Tongue (tissue), 2 donors: ENCODE results near the gene PROX1. TPM values are rescaled to one million over a fixed set of nuclear protein-coding genes. Genes with fewer than 3 reads are reported as not detected.
"Not testable (repeated sequence)": the region's sequence is repeated elsewhere in the genome, so short reads cannot be mapped to it uniquely, and the experiment has no call there.

Experiments
- DNase-seq: peaks from one replicate; pipeline ENCODE4 v3.0.0-alpha.2; 2015
- total RNA-seq: library from RNA; depleted of rRNA; stranded (reverse); fragments of >200 nt; gene quantifications from one replicate; pipeline ENCODE4 v1.2.3, GENCODE V29; 2014

PROX1 gene
- total RNA-seq, 1 donor from 2014 or later: 15.6 TPM

GRCh38 chr1:214072426-214073157 lies 84.8 kb downstream of the PROX1 start:
- no peak for DNase-seq

DNA sequence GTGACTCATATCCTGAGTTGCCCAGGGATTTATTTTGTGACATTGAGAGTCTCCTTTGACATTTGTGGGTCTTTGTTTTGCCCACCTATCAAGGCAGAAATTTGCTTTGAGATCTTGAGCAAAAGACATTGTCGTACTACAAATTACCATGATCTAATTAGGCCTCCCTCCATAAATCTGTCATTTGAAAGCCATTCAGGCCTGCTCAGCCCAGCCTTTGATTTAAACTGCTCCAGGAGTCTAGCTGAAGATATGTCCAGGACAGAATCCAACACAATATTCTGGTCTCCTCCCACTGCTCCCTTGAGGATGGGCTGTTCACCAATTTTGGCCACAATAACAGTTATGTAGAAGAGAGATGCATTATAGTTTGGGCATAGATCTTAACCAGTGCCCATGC lies 86.7 kb downstream of the PROX1 start:
- no peak for DNase-seq

DNA sequence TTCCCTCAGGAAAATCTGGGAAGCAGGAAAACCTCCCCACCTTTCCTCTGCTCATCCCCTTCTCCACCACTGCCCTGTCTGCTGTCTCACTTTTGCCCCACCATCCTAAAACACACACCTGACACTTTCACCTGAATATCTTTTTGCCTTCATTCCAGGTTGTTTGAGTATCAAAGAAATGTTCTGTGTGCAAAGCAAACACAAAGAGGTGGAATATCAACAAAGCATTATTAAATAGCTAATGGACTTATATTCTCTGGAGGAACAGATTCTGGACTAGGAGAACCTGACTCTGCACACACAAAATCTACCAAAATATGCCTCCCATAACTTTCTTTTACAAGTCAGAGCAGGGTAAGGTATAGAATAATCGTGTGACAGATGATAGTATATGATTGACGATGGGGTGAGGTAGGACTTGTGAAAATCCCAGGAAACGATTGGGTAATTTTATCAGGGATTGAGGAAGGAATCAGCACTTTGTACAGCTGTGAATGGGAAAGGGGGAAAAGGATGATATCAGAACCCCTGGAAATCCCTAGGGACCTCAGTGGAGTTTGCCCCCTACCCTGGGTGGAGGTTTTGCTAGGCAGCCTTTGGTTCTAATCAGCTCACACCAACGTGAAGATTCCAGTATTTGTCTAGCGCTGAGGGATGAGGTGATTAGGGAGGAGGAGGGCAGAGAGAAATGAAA lies 87.7 kb downstream of the PROX1 start:
- no peak for DNase-seq

GRCh38 chr1:214075999-214076707 lies 88.4 kb downstream of the PROX1 start:
- DNase-seq: no peak

- DNase-seq: peak; percentile 94
These were observed 88.9 kb downstream of the PROX1 start for GRCh38 chr1:214076708-214077065.

DNA sequence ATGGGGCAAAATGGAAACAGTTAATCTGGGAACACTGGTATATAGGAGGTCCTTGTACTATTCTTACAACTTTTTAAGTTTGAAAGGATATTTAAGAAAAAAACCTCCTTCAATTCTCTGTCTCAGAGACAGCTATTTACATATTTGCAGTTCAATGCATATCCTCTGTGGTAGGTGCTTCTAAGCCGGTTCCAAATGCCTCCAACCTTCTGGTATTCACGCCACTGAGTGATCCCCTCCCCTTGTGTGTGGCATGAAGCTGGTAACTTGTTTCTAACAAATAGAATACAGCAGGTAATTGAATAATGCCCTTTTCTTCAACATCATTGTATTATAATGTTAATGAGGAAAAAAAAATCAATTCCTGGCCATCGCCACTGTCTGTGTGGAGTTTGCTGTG lies 91.2 kb downstream of the PROX1 start:
- no peak for DNase-seq

DNA sequence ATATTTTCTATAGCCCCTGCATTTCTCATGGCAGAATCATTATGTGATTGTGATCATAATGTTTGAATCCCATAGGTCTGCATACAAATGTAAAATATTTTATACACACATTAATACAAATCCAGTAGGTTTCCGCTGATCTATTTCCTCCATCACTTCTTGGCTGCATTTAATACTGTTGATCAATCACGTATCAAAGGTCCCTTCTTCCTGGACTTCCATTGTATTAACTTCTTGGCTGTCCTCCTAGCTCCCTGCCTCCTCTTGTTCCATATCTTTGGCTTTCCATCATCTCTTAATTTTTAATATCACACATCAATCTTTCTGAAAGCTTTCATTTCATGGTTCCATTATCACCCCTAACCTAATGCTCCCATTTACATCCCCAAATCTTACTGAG lies 97.6 kb downstream of the PROX1 start:
- no peak for DNase-seq

GRCh38 chr1:214086945-214087344 lies 99.2 kb downstream of the PROX1 start:
- DNase-seq: no peak

DNA sequence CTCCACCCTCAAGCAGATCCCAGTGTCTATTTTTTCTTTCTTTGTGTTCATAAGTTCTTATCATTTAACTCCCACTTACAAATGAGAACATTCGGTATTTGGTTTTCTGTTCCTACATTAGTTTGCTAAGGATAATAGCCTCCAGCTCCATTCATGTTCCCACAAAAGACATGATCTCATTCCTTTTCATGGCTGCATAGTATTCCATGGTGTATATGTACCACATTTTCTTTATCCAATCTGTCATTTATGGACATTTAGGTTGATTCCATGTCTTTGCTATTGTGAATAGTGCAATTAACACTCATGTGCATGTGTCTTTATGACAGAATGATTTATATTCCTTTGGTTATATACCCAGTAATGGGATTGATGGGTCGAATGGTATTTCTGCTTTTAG lies 101.2 kb downstream of the PROX1 start:
- not testable (repeated sequence) for DNase-seq
